OCI-LY7 (cell line): ENCODE data around the gene ZMAT5. TPM values are rescaled to one million over a fixed set of nuclear protein-coding genes. Genes with fewer than 3 reads are reported as not detected.

ENCODE experiments used
- Bru-seq: library from RNA; stranded (reverse); fragments of 400-500 nt; gene quantifications from one replicate; lab custom pipeline; 2021; lab: Mats Ljungman, UMichigan
- BruChase-seq, 2 experiments: library from RNA; stranded (reverse); fragments of 400-500 nt; gene quantifications; one replicate each; lab custom pipeline; 2021; lab: Mats Ljungman, UMichigan
- BruUV-seq: library from RNA; stranded (reverse); fragments of 400-500 nt; replicated peaks from 2 replicates; lab custom pipeline; 2021; lab: Mats Ljungman, UMichigan
- CTCF ChIA-PET: fragments of 300-600 bp; sonication (Branson Sonifier 250); formaldehyde crosslinking; loops from one replicate; lab custom pipeline; 2022; ENCODE audit warnings: antibody characterized with exemption; ENCODE audit not compliant: unreplicated experiment; lab: Charles Lee
- POLR2A ChIA-PET: fragments of 300-600 bp; sonication (Branson Sonifier 250); formaldehyde crosslinking; loops from one replicate; lab custom pipeline; 2022; ENCODE audit warnings: antibody characterized with exemption; lab: Charles Lee
- DNase-seq: peaks from one replicate; pipeline ENCODE4 v3.0.0-alpha.2; 2015; ENCODE audit warnings: low spot score
- H2AFZ ChIP-seq: fragments of 200-600 bp; sonication (generic), shearing (Covaris generic); 2 replicates; pipeline ENCODE4 v1.6.1; 2014; ENCODE audit warnings: mild to moderate bottlenecking, antibody characterized with exemption, low read length, moderate library complexity
- H3K27ac ChIP-seq: fragments of 200-600 bp; sonication (generic); 2 replicates; pipeline ENCODE4 v1.5.1; 2014; ENCODE audit warnings: mixed run types, low read depth, mild to moderate bottlenecking, moderate library complexity, low read length, inconsistent platforms; ENCODE audit not compliant: poor library complexity, severe bottlenecking
- H3K36me3 ChIP-seq: fragments of 200-600 bp; sonication (generic); 2 replicates; pipeline ENCODE4 v1.6.1; 2014; ENCODE audit warnings: mild to moderate bottlenecking, antibody characterized with exemption, low read length, moderate library complexity, mixed read lengths; ENCODE audit not compliant: insufficient read depth
- H3K4me1 ChIP-seq: fragments of 200-600 bp; sonication (generic); 2 replicates; pipeline ENCODE4 v1.5.1; 2014; ENCODE audit warnings: mild to moderate bottlenecking, low read length; ENCODE audit not compliant: insufficient read depth, poor library complexity, severe bottlenecking
- H3K4me2 ChIP-seq: fragments of 200-600 bp; sonication (generic); 2 replicates; pipeline ENCODE4 v1.6.1; 2014; ENCODE audit warnings: mild to moderate bottlenecking, low read length
- H3K4me3 ChIP-seq: fragments of 200-600 bp; sonication (generic); 2 replicates; pipeline ENCODE4 v1.5.1; 2014; ENCODE audit warnings: mild to moderate bottlenecking, low read depth, low read length; ENCODE audit not compliant: poor library complexity, severe bottlenecking
- H3K79me2 ChIP-seq: fragments of 200-600 bp; sonication (generic); 2 replicates; pipeline ENCODE4 v1.6.1; 2016; ENCODE audit warnings: low read depth, mild to moderate bottlenecking, low read length, moderate library complexity, mixed read lengths; ENCODE audit not compliant: insufficient read depth
- H3K9me2 ChIP-seq: fragments of 200-600 bp; sonication (generic); 2 replicates; pipeline ENCODE4 v1.6.1; 2016; ENCODE audit warnings: mild to moderate bottlenecking, low read length, mixed read lengths; ENCODE audit not compliant: insufficient read depth
- H3K9me3 ChIP-seq: fragments of 200-600 bp; sonication (generic); 2 replicates; pipeline ENCODE4 v1.6.1; 2014; ENCODE audit warnings: mild to moderate bottlenecking, mixed run types, low read length, mixed read lengths
- H4K20me1 ChIP-seq: fragments of 200-600 bp; sonication (generic); 2 replicates; pipeline ENCODE4 v1.6.1; 2014; ENCODE audit warnings: mild to moderate bottlenecking, antibody characterized with exemption, low read length, moderate library complexity, mixed read lengths; ENCODE audit not compliant: insufficient read depth
- EZH2phosphoT487 ChIP-seq: fragments of 200-600 bp; sonication (generic); IDR thresholded peaks from 2 replicates; pipeline ENCODE4 v1.6.1; 2018; ENCODE audit warnings: low read depth, borderline replicate concordance, mild to moderate bottlenecking, mixed run types, antibody characterized with exemption, low read length, moderate library complexity, mixed read lengths
- intact Hi-C: fragments of 100-400 bp; cut with micrococcal nuclease; formaldehyde crosslinking; loops from one replicate; pipeline ENCODE4 v1.10.0; 2022; ENCODE audit not compliant: unreplicated experiment
- long read RNA-seq: library from polyadenylated mRNA; stranded (forward); transcript quantifications from one replicate; pipeline ENCODE4 v2.0.0, GENCODE V29; 2022
- total RNA-seq, 2 experiments: library from RNA; depleted of rRNA in 1 of 2; stranded (reverse); fragments of >200 nt in 1 of 2; shearing (Covaris generic) in 1 of 2; gene quantifications; 2 replicates each; pipeline ENCODE4 v1.2.3, GENCODE V29; 2014 to 2022
- TF ChIP-seq, protein P1 (sequence below): fragments of 200-600 bp; sonication (generic); conservative IDR thresholded peaks from 2 replicates; pipeline ENCODE4 v1.5.1; 2014; ENCODE audit warnings: mild to moderate bottlenecking, antibody characterized with exemption, low read length, moderate library complexity, mixed read lengths

The ZMAT5 gene, protein sequence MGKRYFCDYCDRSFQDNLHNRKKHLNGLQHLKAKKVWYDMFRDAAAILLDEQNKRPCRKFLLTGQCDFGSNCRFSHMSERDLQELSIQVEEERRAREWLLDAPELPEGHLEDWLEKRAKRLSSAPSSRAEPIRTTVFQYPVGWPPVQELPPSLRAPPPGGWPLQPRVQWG
- total RNA-seq (2014; rRNA removed; shearing (Covaris generic)) (19.1 and 22.1 TPM in 2 replicates), total RNA-seq (2022) (20.4 and 21.2 TPM in 2 replicates), Bru-seq, nascent RNA (percentile 45 among the genes with signal in this experiment), BruChase-seq, experiment 1, labeled RNA remaining after a 6-hour chase (percentile 55 among the genes with signal in this experiment), BruChase-seq, experiment 2, labeled RNA remaining after a 2-hour chase (percentile 48 among the genes with signal in this experiment)
- long read RNA-seq, transcript ZMAT5-201 (6 exons, 899 nt) = major isoform, 11 of 26 reads
- long read RNA-seq, partial matches to known transcripts = 3 of 26 reads
- long read RNA-seq, other reads (novel, unspliced or antisense) = 12 of 26 reads

DNA sequence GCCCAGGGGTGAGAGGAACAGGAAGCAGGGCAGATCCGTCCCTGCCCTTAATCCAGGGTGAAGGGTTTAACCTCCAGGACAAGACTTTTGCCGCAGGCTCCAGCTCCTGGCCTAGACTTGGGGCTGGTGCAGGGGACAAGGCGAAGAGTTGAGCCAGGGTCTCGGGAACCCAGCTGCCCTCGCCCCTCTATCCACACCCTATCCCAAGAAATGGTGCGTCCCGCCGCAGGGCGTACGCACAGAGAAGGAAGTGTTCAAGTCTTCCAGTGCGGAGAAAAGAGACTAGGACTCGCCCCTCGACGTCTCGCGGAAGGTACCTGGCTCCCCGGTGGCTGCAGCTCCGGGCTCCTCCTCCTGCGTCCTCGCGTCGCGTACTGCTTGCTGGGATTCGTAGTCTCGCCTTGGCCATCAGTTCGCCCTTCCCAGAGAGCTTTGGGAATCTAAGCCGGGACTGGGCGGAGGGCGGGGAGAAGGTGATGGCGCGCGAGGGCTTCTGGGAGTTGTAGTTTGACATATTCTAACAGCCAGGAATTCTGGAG lies at the start of gene ZMAT5:
TSS of gene ZMAT5 (minus strand) at position 376 of the 539 bp plus-strand sequence. CDS start 18,463 bp downstream, outside the sequence.
- peak within 1 kb of the TSS; percentile 52 for H3K27ac ChIP-seq
- H3K9me2 ChIP-seq = no peaks in the 10 kb centered on the region
- peaks cover 30% of the 10 kb centered on the region for H3K36me3 ChIP-seq
- peaks cover 22% of the 10 kb centered on the region for H3K4me1 ChIP-seq
- intact Hi-C loops = loop anchor here (5.0 to 10.0 kb wide), 4 partner anchors 71 to 882 kb away; partner anchors contain the start of genes ASCC2, MTMR3 and ZNRF3
- peak within 1 kb of the TSS; percentile 89 for H3K4me3 ChIP-seq
- CTCF ChIA-PET = interaction anchor here (0.9 kb wide), 1 partner anchor 9 kb away, joined by 3 read pairs; no protein-coding TSS in a partner anchor
- peak; percentile 98 for DNase-seq
- H4K20me1 ChIP-seq = no peaks in the 10 kb centered on the region
- peak within 1 kb of the TSS; percentile 81 for H2AFZ ChIP-seq
- POLR2A ChIA-PET = interaction anchor here (0.6 to 0.8 kb wide), 2 partner anchors 237 to 607 kb away, joined by 3 to 4 read pairs; no protein-coding TSS in a partner anchor
- peak within 1 kb of the TSS; percentile 93 for H3K4me2 ChIP-seq
- H3K9me3 ChIP-seq = no peaks in the 10 kb centered on the region
- peaks cover 23% of the 10 kb centered on the region for H3K79me2 ChIP-seq
- no TSS peak for BruUV-seq
- TF ChIP-seq, protein P1, sequence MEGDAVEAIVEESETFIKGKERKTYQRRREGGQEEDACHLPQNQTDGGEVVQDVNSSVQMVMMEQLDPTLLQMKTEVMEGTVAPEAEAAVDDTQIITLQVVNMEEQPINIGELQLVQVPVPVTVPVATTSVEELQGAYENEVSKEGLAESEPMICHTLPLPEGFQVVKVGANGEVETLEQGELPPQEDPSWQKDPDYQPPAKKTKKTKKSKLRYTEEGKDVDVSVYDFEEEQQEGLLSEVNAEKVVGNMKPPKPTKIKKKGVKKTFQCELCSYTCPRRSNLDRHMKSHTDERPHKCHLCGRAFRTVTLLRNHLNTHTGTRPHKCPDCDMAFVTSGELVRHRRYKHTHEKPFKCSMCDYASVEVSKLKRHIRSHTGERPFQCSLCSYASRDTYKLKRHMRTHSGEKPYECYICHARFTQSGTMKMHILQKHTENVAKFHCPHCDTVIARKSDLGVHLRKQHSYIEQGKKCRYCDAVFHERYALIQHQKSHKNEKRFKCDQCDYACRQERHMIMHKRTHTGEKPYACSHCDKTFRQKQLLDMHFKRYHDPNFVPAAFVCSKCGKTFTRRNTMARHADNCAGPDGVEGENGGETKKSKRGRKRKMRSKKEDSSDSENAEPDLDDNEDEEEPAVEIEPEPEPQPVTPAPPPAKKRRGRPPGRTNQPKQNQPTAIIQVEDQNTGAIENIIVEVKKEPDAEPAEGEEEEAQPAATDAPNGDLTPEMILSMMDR = no peak
- no peak for TF ChIP-seq EZH2phosphoT487

DNA sequence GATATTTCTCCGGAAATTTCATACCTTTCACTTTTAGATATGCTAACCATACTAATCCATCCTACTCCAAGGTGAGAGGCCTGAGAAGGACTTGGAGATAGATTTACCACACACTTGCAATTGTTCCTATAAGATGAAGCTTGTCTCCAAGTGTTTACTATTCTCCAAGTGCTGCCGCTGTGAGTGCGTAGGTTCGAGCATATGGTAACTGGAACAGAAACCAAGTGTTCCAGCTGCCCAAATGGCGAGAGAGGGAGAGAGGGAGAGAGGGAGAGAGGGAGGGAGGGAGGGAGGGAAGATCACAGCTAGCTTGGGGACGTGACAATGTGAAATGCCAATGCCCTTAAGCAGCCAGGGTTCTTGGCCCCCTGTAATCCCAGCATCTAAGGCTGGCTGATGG lies 49.7 kb upstream of the ZMAT5 start:
- H3K4me3 ChIP-seq = no peak overlapping the region
- H3K9me2 ChIP-seq = no peaks in the 10 kb centered on the region
- no peak overlapping the region for H2AFZ ChIP-seq
- TF ChIP-seq, protein P1 = no peak
- no peak for TF ChIP-seq EZH2phosphoT487
- ChIA-PET CTCF (no interaction called here), POLR2A (no interaction called here)
- H3K9me3 ChIP-seq = no peaks in the 10 kb centered on the region
- intact Hi-C loops = no loop called here
- peaks cover 83% of the 10 kb centered on the region for H3K36me3 ChIP-seq
- no peak overlapping the region for H3K4me2 ChIP-seq
- no peaks in the 10 kb centered on the region for H3K4me1 ChIP-seq
- DNase-seq = no peak
- H3K79me2 ChIP-seq = no peaks in the 10 kb centered on the region
- no TSS peak for BruUV-seq
- H4K20me1 ChIP-seq = no peaks in the 10 kb centered on the region
- no peak overlapping the region for H3K27ac ChIP-seq
